ENCODE results near the gene ANKRD55.
"Not testable (repeated sequence)": the region's sequence is repeated elsewhere in the genome, so short reads cannot be mapped to it uniquely, and the experiment has no call there.

ANKRD55 gene

DNA sequence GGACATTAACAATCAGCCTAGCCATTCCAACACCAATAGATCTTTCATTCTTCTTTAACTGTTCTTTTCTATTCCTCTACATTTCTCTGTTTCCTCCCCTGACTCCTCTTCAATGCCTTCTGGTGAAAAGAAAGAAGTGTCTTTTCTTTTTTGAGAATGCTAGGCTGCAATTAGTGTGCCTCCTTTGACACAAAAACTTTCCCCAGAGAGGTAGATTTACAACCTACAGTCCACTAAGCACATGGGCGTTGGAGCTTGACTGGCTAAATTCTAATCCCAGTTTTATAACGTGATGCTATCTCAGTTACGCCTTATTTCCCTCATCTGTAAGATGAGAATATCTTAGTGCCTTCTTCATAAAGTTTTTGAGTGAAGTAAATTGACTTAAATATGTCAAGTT lies 16.9 kb upstream of the ANKRD55 start:
- no peak for DNase-seq
- Histone ChIP-seq H3K4me3 (ENCODE audit: low read depth, low read length) (no peak overlapping the region), H3K36me3 (no peaks in the 10 kb centered on the region), H3K27me3 (no peaks in the 10 kb centered on the region), H3K9me3 (0 out of 2 replicates have a peak, but pooled peaks cover 2% of the 10 kb centered on the region), H3K4me1 (no peaks in the 10 kb centered on the region)
- TF ChIP-seq, protein P1, sequence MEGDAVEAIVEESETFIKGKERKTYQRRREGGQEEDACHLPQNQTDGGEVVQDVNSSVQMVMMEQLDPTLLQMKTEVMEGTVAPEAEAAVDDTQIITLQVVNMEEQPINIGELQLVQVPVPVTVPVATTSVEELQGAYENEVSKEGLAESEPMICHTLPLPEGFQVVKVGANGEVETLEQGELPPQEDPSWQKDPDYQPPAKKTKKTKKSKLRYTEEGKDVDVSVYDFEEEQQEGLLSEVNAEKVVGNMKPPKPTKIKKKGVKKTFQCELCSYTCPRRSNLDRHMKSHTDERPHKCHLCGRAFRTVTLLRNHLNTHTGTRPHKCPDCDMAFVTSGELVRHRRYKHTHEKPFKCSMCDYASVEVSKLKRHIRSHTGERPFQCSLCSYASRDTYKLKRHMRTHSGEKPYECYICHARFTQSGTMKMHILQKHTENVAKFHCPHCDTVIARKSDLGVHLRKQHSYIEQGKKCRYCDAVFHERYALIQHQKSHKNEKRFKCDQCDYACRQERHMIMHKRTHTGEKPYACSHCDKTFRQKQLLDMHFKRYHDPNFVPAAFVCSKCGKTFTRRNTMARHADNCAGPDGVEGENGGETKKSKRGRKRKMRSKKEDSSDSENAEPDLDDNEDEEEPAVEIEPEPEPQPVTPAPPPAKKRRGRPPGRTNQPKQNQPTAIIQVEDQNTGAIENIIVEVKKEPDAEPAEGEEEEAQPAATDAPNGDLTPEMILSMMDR (IDR thresholded peaks at IDR 0.05; ENCODE audit: low read depth, low read length), result no peak

DNA sequence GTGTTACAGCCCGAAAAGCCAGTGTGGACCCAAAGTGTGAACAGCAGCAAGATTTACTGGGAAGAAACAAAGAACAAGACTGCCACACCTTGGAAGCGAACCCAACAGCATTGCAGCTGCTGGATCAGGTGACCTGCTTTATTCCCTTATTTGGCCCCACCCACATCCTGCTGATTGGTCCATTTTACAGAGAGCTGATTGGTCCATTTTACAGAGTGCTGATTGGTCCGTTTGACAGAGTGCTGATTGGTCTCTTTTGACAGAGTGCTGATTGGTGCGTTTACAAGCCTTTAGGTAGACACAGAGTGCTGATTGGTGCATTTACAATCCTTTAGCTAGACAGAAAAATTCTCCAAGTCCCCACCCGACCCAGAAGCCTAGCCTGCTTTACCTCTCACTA lies 16.0 kb upstream of the ANKRD55 start:
- H3K36me3 ChIP-seq; H3K4me3 ChIP-seq (ENCODE audit: low read depth, low read length); H3K4me1 ChIP-seq; H3K9me3 ChIP-seq; H3K27me3 ChIP-seq: not testable (repeated sequence)
- peak; percentile 16 for DNase-seq

DNA sequence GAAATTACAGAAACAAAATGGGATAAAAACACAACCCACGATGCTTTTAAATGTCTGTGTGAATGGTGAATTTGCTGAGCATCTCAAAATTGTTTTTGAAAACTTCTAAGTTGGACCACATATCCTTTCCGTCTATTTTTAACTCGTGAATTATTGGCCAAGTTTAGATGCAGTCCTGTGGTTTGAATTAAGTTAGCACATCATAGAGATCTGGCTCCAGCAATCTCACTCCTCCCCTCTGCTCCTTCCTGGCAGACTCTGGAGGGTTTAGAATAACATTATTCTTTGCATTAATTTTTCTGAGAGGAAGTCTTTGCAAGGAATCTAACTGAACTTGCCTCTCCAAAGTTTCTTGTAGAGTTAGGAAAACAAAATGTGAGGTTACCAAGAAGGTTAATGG lies 14.5 kb upstream of the ANKRD55 start:
- Histone ChIP-seq H3K27me3 (no peaks in the 10 kb centered on the region), H3K4me3 (ENCODE audit: low read depth, low read length) (no peak overlapping the region), H3K36me3 (no peaks in the 10 kb centered on the region), H3K9me3 (0 out of 2 replicates have a peak, but pooled peaks cover 2% of the 10 kb centered on the region), H3K4me1 (no peaks in the 10 kb centered on the region)
- TF ChIP-seq, protein P1 (IDR thresholded peaks at IDR 0.05; ENCODE audit: low read depth, low read length), result no peak
- no peak for DNase-seq

DNA sequence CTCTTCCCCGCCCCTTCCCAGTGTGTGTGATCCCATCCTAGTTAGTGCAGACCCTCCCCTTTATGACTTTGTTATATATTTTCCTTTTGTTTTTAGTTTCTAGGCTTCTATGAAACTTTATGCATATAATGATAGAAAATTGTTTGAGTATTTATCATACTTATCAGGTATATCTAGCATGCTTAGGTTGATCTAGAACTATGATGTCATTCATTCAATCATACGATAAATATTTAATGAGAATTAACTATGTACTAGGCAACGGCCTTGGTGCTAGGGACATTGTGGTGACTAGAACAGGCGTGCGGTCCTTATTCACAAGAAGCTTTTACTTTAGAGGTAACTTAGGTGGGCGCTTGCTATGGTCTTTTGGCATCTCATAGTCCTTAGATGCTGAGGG lies 13.6 kb upstream of the ANKRD55 start:
- H3K9me3 ChIP-seq, result 0 out of 2 replicates have a peak, but pooled peaks cover 2% of the 10 kb centered on the region
- no peaks in the 10 kb centered on the region for H3K27me3 ChIP-seq
- H3K4me3 ChIP-seq (ENCODE audit: low read depth, low read length), result no peak overlapping the region
- DNase-seq, result no peak
- TF ChIP-seq, protein P1 (IDR thresholded peaks at IDR 0.05; ENCODE audit: low read depth, low read length), result no peak
- no peaks in the 10 kb centered on the region for H3K4me1 ChIP-seq
- H3K36me3 ChIP-seq, result no peaks in the 10 kb centered on the region

DNA sequence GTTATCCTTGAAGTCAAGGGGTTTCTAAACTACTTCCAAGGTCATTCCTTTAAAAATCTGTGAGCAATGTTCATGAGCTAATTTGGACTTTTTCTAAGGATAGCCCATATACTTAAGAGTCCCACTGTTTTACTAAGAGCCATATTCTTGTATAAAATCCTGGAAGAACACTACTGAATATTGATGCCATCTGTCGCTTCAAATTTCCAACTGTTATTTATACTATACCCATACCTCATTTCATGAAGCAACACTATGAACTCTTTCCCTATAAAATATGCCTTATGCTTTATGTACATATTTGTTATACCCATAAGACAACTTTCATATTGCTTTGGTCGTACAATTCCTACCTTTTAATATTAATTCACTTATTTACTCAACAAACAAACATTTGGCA lies 12.4 kb upstream of the ANKRD55 start:
- TF ChIP-seq, protein P1 (IDR thresholded peaks at IDR 0.05; ENCODE audit: low read depth, low read length), result no peak

DNA sequence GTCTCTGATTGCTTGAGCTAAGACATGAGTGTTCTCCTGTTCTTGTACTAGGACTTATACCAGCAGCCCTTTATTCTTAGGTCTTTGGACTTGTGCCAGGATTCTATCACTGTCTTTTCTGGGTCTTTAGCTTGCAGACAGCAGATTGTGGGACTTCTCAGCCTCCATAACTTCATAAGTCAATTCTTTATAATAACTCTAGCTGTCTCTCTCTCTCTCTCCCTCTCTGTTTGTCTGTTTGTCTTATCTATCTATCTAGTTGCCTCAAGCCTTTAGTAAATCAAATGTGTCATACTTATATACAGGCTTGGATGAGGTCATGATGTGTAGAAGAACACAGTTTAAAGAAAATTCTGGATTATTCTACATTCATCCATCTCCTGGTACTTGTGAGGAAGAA lies 11.5 kb upstream of the ANKRD55 start:
- peaks cover 2% of the 10 kb centered on the region; the same call in 1 of the 2 replicates for H3K9me3 ChIP-seq
- no peak overlapping the region for H3K4me3 ChIP-seq (ENCODE audit: low read depth, low read length)
- H3K4me1 ChIP-seq, result no peaks in the 10 kb centered on the region
- TF ChIP-seq, protein P1 (IDR thresholded peaks at IDR 0.05; ENCODE audit: low read depth, low read length), result no peak
- DNase-seq, result no peak
- H3K27me3 ChIP-seq, result no peaks in the 10 kb centered on the region
- no peaks in the 10 kb centered on the region for H3K36me3 ChIP-seq

More for the DNA sequence above, 12.4 kb upstream of the ANKRD55 start:
- DNase-seq, result no peak
- Histone ChIP-seq H3K4me3 (ENCODE audit: low read depth, low read length) (no peak overlapping the region), H3K27me3 (no peaks in the 10 kb centered on the region), H3K9me3 (peaks cover 2% of the 10 kb centered on the region; the same call in 1 of the 2 replicates), H3K36me3 (no peaks in the 10 kb centered on the region), H3K4me1 (no peaks in the 10 kb centered on the region)

DNA sequence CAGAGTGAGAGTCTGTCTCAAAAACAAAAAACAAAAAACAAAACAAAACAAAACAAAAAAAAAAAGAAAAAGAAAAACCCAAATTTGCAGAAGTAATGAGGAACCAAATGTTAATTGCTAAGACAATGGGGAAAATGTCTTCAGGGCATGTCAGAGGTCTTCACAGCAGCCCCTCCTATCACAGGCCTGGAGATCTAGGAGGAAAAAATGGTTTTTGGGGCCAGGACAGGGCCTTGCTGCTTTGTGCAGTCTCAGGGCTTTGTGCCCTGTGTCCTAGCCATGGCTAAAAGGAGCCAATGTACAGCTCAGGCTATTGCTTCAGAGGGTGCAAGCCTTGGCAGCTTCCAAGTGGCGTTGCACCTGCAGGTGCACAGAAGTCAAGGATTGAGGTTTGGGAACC lies 9.1 kb upstream of the ANKRD55 start:
- not testable (repeated sequence) for H3K9me3 ChIP-seq; H3K4me1 ChIP-seq; H3K36me3 ChIP-seq; DNase-seq; H3K4me3 ChIP-seq (ENCODE audit: low read depth, low read length); H3K27me3 ChIP-seq

All from BE2C (cell line).